HG02885 (cell line): ENCODE data around the gene HRH3.

ENCODE experiments used
- ATAC-seq: cut with Tn5 transposase; IDR thresholded peaks from one replicate; pipeline ENCODE4 v1.9.1; 2021; ENCODE audit warnings: mild to moderate bottlenecking; ENCODE audit not compliant: unreplicated experiment, poor library complexity

HRH3 gene

GRCh38 chr20:62244644-62245108, 24.6 kb upstream of the HRH3 start:
- ATAC-seq = no peak

- no peak for ATAC-seq
Observed at GRCh38 chr20:62243906-62244515, 23.9 kb upstream of the HRH3 start.

GRCh38 chr20:62243106-62243505, 23.0 kb upstream of the HRH3 start:
- no peak for ATAC-seq

- no peak for ATAC-seq
Observed at GRCh38 chr20:62242176-62242575, 22.1 kb upstream of the HRH3 start.

- ATAC-seq = no peak
Observed at GRCh38 chr20:62241506-62241905, 21.4 kb upstream of the HRH3 start.

- ATAC-seq = no peak
Observed at GRCh38 chr20:62240020-62240685, 20.1 kb upstream of the HRH3 start.

GRCh38 chr20:62239278-62239879, 19.3 kb upstream of the HRH3 start:
- no peak for ATAC-seq

- ATAC-seq = peak; percentile 1
Observed at GRCh38 chr20:62238569-62239277, 18.6 kb upstream of the HRH3 start.

GRCh38 chr20:62237801-62238568, 17.9 kb upstream of the HRH3 start, which contains the start of gene OSBPL2:
Gene OSBPL2, plus strand, starts transcription at chr20:62238521. Its CDS starts 17,664 bp downstream, at chr20:62256185.
- ATAC-seq = peak; percentile 97

GRCh38 chr20:62237514-62237800, 17.4 kb upstream of the HRH3 start:
- ATAC-seq = no peak

- ATAC-seq = no peak
Observed at GRCh38 chr20:62236766-62237513, 16.9 kb upstream of the HRH3 start.

GRCh38 chr20:62236200-62236599, 16.1 kb upstream of the HRH3 start:
- no peak for ATAC-seq

- ATAC-seq = no peak
Observed at GRCh38 chr20:62235777-62236157, 15.7 kb upstream of the HRH3 start.

- no peak for ATAC-seq
Observed at GRCh38 chr20:62235001-62235776, 15.1 kb upstream of the HRH3 start.

GRCh38 chr20:62234339-62234738, 14.3 kb upstream of the HRH3 start:
- ATAC-seq = no peak

GRCh38 chr20:62233684-62234083, 13.6 kb upstream of the HRH3 start:
- no peak for ATAC-seq

GRCh38 chr20:62232770-62233645, 12.9 kb upstream of the HRH3 start:
- ATAC-seq = no peak

- ATAC-seq = no peak
Observed at GRCh38 chr20:62232194-62232593, 12.1 kb upstream of the HRH3 start.
